ENCODE measurements around the gene WAPL. TPM values are rescaled to one million over a fixed set of nuclear protein-coding genes. Genes with fewer than 3 reads are reported as not detected.

Gene WAPL
- total and polyA plus RNA-seq, 2 of the 13 experiments (the other 11 are each of a cell fraction or from before 2014, with no cell fraction given) = 13.2 to 43.5 TPM

DNA sequence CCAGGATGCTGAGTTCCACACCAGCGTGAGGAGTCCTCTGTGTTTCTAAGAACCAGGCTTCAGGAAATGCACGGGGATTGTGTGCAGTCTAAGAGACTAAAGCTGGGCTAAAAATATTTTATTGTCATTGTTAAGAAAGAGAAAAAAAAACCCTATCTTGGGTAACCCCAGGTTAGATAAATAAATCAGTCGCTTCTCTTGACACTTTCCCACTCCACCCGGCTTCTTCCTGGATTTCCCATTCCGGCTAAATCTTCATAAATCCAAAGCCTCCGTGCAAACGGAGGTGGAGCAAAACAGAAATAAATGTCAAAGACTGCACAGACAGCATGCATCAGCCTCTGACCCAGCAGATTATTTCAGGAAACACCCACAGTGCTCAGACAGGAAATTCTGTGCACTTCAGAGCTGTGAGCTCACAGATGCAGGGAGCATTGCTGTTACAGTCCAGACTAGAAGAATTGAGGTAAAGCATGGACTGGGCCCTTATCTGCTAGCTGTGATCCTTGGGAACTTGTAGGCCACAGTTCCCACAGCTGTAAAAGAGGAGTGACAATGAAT is 110.2 kb downstream of the WAPL start:
- WGBS (ENCODE audit: low lambda C conversion rate) = 11% methylated on average over 7 of the region's 7 CpGs
- Histone ChIP-seq H3K9ac (ENCODE audit: insufficient read depth, low read depth, low read length) (peak overlapping the region; percentile 41; the same call in 1 of the 2 replicates), H3K9me3 (ENCODE audit: low read length) (no peaks in the 10 kb centered on the region), H3K27me3 (ENCODE audit: control insufficient read depth in 1 of 2, insufficient read depth in 2 of 2, low read length in 2 of 2) (no peaks in the 10 kb centered on the region), H3K79me2 (ENCODE audit: insufficient read depth, low read length) (no peaks in the 10 kb centered on the region), H2AFZ (ENCODE audit: low read length) (peak overlapping the region; percentile 32), H3K4me2 (ENCODE audit: low read depth, low read length) (peak overlapping the region; percentile 57), H4K20me1 (ENCODE audit: insufficient read depth, low read length) (no peaks in the 10 kb centered on the region), H3K4me3 (replicated peaks in 1 of 3; ENCODE audit: insufficient read depth in 1 of 3, low read depth in 2 of 3, low read length in 3 of 3) (peak overlapping the region in 1 of 3 experiments; percentile 15; a peak in 1 of 6 replicates), H3K36me3 (replicated peaks in 1 of 2; ENCODE audit: control insufficient read depth in 1 of 2, insufficient read depth in 2 of 2, low read length in 2 of 2) (no peaks in the 10 kb centered on the region), H3K4me1 (ENCODE audit: insufficient read depth, low read length) (peaks cover 37% of the 10 kb centered on the region), H3K27ac (ENCODE audit: extremely low read length, insufficient read depth, low read length) (peak overlapping the region; percentile 64)
- in situ Hi-C loops (cut with HindIII; ENCODE audit: extremely low pct_ligation_motif_present, low pct_unique_long_range_greater_than_20kb) (no loop called here), intact Hi-C loops (cut with micrococcal nuclease; ENCODE audit: unreplicated experiment) (loop anchor here (2.0 kb wide), 1 partner anchor 29 kb away; no protein-coding TSS in a partner anchor)
- ChIA-PET CTCF (ENCODE audit: low intra/inter-chr PET ratio, low total read pairs) (no interaction called here), POLR2A (interaction anchor here (0.7 to 2.8 kb wide), 3 partner anchors 8 to 27 kb away, joined by 3 to 38 read pairs (median 35); no protein-coding TSS in a partner anchor)
- DNase-seq (ENCODE audit: low spot score) (peak; percentile 58), ATAC-seq (peak; percentile 82), FAIRE-seq (peak; percentile 36)
- BruUV-seq (replicated peaks) = no TSS peak
- TF ChIP-seq PRMT3 (CRISPR knock-in tag; IDR thresholded peaks at IDR 0.05; ENCODE audit: borderline replicate concordance, low read depth) = 0 out of 2 replicates have a peak, but pooled peaks have one; percentile 15
- no peak for TF ChIP-seq ZNF33A (CRISPR knock-in tag; IDR thresholded peaks at IDR 0.05; ENCODE audit: borderline replicate concordance)
- no peak for TF ChIP-seq NFIC (IDR thresholded peaks at IDR 0.05; ENCODE audit: low read length)
- TF ChIP-seq, protein P1, sequence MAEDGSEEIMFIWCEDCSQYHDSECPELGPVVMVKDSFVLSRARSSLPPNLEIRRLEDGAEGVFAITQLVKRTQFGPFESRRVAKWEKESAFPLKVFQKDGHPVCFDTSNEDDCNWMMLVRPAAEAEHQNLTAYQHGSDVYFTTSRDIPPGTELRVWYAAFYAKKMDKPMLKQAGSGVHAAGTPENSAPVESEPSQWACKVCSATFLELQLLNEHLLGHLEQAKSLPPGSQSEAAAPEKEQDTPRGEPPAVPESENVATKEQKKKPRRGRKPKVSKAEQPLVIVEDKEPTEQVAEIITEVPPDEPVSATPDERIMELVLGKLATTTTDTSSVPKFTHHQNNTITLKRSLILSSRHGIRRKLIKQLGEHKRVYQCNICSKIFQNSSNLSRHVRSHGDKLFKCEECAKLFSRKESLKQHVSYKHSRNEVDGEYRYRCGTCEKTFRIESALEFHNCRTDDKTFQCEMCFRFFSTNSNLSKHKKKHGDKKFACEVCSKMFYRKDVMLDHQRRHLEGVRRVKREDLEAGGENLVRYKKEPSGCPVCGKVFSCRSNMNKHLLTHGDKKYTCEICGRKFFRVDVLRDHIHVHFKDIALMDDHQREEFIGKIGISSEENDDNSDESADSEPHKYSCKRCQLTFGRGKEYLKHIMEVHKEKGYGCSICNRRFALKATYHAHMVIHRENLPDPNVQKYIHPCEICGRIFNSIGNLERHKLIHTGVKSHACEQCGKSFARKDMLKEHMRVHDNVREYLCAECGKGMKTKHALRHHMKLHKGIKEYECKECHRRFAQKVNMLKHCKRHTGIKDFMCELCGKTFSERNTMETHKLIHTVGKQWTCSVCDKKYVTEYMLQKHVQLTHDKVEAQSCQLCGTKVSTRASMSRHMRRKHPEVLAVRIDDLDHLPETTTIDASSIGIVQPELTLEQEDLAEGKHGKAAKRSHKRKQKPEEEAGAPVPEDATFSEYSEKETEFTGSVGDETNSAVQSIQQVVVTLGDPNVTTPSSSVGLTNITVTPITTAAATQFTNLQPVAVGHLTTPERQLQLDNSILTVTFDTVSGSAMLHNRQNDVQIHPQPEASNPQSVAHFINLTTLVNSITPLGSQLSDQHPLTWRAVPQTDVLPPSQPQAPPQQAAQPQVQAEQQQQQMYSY (CRISPR knock-in tag; IDR thresholded peaks at IDR 0.05) = 0 out of 2 replicates have a peak, but pooled peaks have one; percentile 20
- no peak for TF ChIP-seq MBD4 (IDR thresholded peaks at IDR 0.05; ENCODE audit: borderline replicate concordance, low read length)
- TF ChIP-seq, protein P2, sequence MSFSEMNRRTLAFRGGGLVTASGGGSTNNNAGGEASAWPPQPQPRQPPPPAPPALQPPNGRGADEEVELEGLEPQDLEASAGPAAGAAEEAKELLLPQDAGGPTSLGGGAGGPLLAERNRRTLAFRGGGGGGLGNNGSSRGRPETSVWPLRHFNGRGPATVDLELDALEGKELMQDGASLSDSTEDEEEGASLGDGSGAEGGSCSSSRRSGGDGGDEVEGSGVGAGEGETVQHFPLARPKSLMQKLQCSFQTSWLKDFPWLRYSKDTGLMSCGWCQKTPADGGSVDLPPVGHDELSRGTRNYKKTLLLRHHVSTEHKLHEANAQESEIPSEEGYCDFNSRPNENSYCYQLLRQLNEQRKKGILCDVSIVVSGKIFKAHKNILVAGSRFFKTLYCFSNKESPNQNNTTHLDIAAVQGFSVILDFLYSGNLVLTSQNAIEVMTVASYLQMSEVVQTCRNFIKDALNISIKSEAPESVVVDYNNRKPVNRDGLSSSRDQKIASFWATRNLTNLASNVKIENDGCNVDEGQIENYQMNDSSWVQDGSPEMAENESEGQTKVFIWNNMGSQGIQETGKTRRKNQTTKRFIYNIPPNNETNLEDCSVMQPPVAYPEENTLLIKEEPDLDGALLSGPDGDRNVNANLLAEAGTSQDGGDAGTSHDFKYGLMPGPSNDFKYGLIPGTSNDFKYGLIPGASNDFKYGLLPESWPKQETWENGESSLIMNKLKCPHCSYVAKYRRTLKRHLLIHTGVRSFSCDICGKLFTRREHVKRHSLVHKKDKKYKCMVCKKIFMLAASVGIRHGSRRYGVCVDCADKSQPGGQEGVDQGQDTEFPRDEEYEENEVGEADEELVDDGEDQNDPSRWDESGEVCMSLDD (CRISPR knock-in tag; IDR thresholded peaks at IDR 0.05; ENCODE audit: borderline replicate concordance) = no peak
- peak; percentile 67 for TF ChIP-seq MED1 (CRISPR knock-in tag; IDR thresholded peaks at IDR 0.05)
- TF ChIP-seq ZNF879 (CRISPR knock-in tag; IDR thresholded peaks at IDR 0.05) = no peak
- 0 out of 2 replicates have a peak, but pooled peaks have one; percentile 51 for TF ChIP-seq SP5 (CRISPR knock-in tag; IDR thresholded peaks at IDR 0.05; ENCODE audit: borderline replicate concordance, low read depth)
- peak; percentile 48; the same call in 1 of the 2 replicates for TF ChIP-seq ZFX (CRISPR knock-in tag; IDR thresholded peaks at IDR 0.05; ENCODE audit: low read depth)
- TF ChIP-seq TCF7L2 (IDR thresholded peaks at IDR 0.05; ENCODE audit: low read depth, low read length) = no peak
- TF ChIP-seq ELF3 (CRISPR knock-in tag; IDR thresholded peaks at IDR 0.05) = peak; percentile 53; the same call in 1 of the 2 replicates
- TF ChIP-seq MXI1 (IDR thresholded peaks at IDR 0.05; ENCODE audit: borderline replicate concordance, low read depth, low read length) = peak; percentile 38; the same call in 1 of the 3 replicates
- no peak for TF ChIP-seq KDM5B (CRISPR knock-in tag; IDR thresholded peaks at IDR 0.05; ENCODE audit: borderline replicate concordance)
- TF ChIP-seq SP140L (CRISPR knock-in tag; IDR thresholded peaks at IDR 0.05; ENCODE audit: borderline replicate concordance) = no peak
- no peak for TF ChIP-seq ZNF34 (CRISPR knock-in tag; IDR thresholded peaks at IDR 0.05; ENCODE audit: borderline replicate concordance)
- TF ChIP-seq FOSL2 (CRISPR knock-in tag; IDR thresholded peaks at IDR 0.05) = 0 out of 2 replicates have a peak, but pooled peaks have one; percentile 5
- TF ChIP-seq SKI (IDR thresholded peaks at IDR 0.05; ENCODE audit: partially characterized antibody) = no peak
